HG02571 (cell line): ENCODE data around the gene NAPA.
A peak's percentile ranks its signal among the peaks of the same experiment; 100 is the strongest.

Experiments used
- ATAC-seq: cut with Tn5 transposase; IDR thresholded peaks from one replicate; pipeline ENCODE4 v1.9.1; 2021; ENCODE audit warnings: mild to moderate bottlenecking, moderate library complexity; ENCODE audit not compliant: unreplicated experiment

NAPA gene

GRCh38 chr19:47514869-47515588 is at the start of gene NAPA:
NAPA (minus strand) TSS chr19:47515063; CDS start chr19:47514940, 123 bp downstream.
- ATAC-seq: peak; percentile 85

- no peak for ATAC-seq
Measured at GRCh38 chr19:47564081-47564480, 49.2 kb upstream of the NAPA start.

DNA sequence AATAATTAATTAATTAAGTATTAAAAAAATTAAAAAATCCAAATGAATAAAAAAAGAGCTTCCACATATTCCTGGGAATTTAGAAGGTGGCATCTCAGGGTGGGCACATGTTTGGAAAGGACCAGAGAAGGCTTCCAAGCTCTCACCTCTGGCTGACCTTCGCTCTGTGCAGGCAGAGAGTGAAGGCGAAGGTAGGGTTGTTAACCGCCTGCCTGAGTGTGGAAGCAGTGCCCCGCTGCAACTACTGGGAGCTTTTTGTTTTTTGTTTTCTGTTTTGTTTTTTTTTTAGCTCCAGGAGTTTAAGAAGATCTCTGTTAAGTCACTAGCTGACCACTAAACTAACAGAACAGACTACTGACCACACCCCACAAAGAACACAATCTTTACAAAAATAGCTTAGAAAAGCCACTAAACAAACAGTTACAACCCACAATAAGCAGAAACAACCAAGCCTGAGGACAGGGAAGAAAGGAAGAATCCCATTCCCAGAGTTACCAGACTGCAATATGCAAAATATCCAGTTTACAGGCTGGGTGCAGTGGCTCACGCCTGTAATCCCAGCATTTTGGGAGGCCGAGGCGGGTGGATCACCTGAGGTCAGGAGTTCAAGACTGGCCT is 46.7 kb upstream of the NAPA start:
- ATAC-seq: no peak

DNA sequence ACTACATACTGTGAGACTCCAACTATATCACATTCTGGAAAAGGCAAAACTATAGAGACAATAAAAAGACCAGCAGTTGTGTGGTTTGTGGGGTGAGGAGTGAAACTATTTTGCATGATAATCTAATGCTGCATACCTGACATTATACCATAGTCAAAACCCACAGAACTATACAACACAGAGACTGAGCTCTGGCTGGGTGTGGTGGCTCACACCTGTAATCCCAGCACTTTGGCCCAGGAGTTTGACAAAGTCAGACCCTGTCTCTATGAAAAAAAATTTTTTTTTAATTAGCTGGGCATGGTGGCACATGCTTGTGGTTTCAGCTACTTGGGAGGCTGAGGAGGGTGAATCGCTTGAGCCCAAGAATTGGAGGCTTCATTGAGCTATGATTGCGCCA is 46.1 kb upstream of the NAPA start:
- no peak for ATAC-seq

DNA sequence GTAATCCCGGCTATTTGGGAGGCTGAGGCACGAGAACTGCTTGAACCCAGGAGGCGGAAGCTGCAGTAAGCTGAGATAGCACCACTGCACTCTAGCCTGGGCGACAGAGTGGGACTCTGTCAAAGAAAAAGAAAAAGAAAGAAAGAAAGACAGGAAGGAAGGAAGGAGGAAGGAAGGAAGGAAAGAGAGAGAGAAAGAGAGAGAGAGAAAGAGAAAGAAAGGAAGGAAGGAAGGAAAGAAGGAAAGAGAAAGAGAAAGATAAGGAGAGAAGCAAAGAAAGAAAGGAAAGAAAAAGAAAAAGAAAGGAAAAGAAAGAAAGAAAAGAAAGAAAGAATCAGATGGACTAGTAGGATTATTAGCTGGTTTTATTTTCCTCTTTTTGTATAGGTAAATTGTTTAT is 35.3 kb upstream of the NAPA start:
- ATAC-seq: no peak

DNA sequence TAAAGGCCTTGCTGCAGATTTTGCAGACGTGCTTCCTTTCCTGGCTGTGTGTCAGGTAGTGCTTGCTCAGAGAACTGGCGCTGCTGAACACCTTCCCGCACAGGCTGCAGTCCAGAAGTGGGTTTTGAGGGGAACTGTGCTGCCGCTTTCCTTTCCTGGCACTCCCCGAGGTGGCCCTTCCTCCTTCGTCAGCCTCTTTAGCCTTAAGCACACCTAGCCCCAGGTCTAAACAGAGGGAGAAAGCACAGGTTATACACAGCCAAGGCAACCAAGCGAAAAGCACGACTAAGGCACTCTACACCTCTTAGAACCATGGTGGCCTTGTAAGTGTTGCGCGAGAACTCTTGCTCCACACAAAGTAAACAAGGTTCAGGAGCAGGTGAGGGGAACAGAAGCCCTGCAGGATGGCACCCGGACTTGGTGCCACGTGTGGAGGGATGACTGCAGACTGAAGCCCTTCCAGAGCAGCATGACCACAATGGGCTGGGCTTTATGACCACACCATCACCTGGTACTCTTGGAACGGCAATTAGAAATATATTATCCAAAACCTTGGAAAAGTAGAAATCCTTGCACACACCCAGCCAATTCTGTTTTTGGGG is 34.5 kb upstream of the NAPA start:
- ATAC-seq: no peak

DNA sequence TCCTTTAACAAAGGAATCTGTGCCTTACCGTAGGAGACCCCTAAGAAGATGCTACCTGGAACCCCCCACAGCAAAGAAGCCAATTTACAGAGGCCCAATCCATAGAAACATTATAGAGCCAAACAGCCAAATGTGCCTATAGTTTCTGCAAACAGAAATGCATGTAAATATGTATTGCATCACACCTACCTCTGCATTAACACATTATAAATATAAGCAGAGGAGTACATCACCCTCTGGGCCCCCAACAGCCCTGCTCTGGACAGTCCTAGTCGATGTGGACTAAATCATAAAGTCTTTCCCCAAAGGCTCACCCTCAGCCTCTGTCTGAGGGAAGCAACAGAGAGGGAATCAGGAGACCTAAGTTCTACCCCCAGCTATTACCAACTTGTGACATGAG is 32.3 kb upstream of the NAPA start:
- no peak for ATAC-seq

GRCh38 chr19:47545061-47545948 is 30.4 kb upstream of the NAPA start:
- no peak for ATAC-seq

GRCh38 chr19:47544476-47544875 is 29.6 kb upstream of the NAPA start:
- ATAC-seq: no peak

- ATAC-seq: no peak
Measured at GRCh38 chr19:47544075-47544474, 29.2 kb upstream of the NAPA start.

DNA sequence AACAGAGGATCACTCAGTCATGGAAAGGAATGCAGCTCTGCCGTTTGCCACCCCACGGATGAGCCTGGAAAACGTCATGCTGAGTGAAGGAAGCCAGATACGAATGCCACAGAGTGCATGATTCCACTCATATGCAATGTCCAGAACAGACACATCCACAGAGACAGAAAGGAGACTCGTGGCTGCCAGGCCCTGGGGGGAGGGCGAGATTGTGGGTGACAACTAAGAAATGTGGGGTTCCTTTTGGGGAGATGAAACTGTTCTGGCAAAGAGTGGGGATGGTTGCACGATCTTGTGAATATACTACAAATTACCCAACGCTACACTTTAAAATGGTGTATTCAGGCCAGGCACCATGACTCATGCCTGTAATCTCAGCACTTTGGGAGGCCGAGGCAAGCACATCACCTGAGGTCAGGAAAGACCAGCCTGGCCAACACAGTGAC is 27.2 kb upstream of the NAPA start:
- no peak for ATAC-seq

DNA sequence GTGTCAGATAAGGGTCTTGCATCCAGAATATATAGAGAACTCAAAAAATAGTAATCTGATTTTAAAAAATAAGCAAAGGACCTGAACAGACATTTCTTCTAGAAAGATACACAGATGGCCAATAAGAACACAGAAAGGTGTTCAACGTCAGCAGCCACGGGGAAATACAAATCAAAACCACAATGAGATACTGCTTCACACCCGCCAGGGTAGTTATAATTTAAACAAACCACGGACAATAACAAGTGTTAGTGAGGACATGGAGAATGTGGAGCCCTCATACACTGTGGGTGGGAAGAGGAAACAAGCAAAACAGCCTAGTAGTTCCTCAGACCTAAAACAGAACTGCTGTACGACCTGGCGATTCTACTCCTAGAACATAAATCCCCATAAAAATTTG is 26.7 kb upstream of the NAPA start:
- no peak for ATAC-seq

GRCh38 chr19:47540748-47541147 is 25.9 kb upstream of the NAPA start:
- no peak for ATAC-seq

- no peak for ATAC-seq
Measured at GRCh38 chr19:47539747-47540311, 25.0 kb upstream of the NAPA start.

GRCh38 chr19:47538812-47539211 is 23.9 kb upstream of the NAPA start:
- no peak for ATAC-seq

- ATAC-seq: no peak
Measured at GRCh38 chr19:47537493-47537892, 22.6 kb upstream of the NAPA start.

- ATAC-seq: no peak
Measured at GRCh38 chr19:47534628-47535027, 19.8 kb upstream of the NAPA start.

DNA sequence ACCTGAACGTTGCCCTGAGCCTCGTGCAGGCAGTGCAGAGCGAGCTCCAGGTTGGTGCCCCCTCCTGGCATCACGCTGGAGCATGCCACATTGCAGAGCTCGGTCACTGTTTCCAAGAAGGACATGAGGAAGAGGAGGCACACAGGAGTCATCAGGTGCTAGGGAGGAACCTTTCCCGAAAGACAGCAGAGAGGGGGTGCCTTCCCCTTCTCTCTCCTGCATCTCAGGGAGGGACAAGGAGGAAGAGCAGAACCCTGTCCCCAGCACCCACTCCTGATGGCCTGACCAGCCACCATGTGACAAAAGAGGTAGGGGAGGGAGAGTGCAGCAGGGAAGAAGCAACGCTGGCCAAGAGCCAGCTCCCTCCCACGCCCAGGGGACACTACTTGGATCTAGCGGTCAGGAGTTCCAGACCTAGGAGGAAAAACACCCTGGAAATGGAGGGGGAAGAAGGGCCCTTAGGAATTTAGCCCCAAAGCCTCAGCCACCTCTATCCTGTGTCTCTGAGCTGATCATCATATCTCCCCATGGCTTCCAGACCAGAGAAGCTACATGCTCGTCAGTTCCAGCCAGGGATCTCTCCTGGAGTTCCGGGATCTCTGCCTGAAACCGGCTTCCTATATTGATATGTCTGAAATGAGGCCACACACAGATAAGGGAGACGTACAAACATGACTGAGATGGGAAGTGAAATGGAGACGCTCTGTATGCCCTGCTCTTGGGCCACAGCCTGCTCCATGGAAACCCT is 17.0 kb upstream of the NAPA start:
- no peak for ATAC-seq

DNA sequence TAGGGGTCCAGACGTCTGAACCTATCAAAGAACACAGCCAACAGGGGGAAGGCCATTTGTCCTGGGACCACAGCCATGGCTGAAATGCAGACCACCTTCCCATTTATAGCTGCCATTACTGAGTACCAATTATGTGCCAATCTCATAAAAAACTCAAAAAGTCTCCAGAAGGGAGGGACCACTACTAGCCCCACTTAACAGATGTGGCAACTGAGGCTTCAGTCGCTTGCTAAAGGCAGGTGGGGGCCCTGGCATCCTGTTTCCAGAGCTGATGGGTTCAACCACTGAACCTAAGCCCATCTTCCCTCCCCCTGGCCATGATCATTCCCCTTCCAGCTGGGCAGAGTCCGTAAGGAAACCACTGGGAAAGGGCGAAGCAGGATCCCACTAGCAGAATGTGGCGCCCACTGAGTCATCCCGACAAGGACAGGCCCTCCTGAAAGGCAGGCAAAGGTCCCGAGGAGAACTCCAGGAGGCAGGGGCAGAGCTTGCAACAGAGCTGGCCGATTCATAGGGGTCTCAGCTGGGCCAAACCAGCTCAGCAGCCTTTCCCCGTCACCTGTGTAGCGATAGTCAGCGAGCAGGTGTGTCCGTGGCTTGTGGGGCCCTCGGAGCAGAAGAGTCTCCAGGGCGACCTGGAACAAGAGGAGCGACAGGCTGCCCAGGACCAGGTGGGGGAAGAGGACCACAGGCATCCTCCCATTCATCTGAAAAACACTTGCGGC is 14.3 kb upstream of the NAPA start:
- ATAC-seq: no peak

GRCh38 chr19:47526798-47527197 is 11.9 kb upstream of the NAPA start:
- ATAC-seq: no peak
